ENCODE measurements around the gene NEK9. TPM values are rescaled to one million over a fixed set of nuclear protein-coding genes. Genes with fewer than 3 reads are reported as not detected.
"Not testable (repeated sequence)": the region's sequence is repeated elsewhere in the genome, so short reads cannot be mapped to it uniquely, and the experiment has no call there.

Gene NEK9
- 0.03 and 0.14 TPM in 2 replicates for total RNA-seq (2014; rRNA removed; shearing (Covaris generic))

DNA sequence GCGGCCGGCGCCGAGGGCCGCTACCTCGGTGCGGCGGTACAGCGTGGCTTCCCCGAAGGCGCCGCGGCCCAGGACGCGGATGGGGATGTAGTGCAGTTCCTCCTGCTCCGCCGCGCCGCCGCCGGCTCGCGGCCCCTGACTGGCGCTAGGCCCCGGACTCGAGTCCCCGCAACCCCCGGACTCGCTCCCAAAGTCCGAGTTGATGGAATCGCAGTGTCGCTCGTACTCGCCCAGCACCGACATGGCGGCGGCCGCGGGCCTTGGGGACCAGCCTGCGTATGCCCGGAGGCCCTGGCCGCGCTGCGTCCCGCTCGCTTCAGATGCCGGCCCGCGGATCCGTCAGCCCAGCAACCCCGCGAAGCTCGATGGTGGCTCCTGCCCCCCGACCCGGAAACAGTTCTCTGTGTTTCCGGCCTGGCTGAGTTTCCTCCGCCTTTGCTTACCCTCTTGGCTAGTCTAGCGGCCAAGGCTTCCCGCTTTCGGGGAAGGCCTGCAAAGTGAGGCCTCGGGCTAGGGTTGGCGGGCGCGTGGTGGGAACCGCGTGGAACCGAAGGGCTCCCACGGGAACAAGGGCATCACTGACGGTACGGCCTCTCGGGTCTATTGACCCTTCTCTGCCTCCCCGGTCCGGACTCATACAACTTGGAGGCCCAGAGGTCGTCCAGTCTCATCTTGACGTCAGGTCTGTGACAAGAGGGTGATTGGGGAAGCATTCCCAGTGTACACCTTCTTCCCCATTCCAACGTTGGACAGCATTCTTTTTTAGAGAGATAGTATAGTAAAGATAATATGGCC is at the start of gene NEK9:
Gene NEK9, minus strand, starts transcription at position 370 of the 795 bp plus-strand sequence. Its CDS starts 127 bp downstream, at position 243.
- no peak for DNase-seq (ENCODE audit: low spot score)

DNA sequence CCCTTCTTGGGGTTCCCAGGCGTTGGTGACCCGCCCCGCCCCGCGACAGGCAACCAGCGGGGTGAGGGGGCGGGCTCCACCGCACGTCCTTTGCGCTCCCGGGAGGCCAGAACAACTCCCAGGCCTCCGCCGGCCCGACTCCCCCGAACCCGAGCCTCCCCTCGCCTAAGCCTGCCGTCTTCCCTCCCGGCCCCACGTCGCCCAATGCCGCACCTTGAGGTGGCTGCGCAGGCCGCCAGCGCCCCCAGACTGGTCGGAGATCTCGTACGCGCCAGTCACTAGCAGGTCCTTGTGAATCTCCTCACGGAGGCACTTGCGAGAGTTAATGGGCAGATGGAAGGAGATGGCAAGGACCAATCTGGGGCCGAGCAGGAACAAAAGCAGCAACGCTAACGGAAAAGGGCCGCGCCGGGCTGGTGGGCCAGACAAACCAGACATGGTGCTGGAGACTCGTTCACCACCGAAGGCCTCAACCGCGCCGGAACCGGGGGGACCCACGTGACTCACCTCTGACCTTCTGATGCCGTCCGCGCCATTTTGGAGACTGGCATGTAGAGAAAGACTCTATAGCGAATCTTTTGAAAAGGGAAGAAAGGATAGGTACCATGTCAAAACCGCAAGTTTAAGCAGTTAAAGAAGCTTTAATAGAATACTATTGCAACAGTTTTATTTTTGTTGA is 49.4 kb upstream of the NEK9 start, which contains the start of gene TMED10:
Gene TMED10, minus strand, starts transcription at position 471 of the 679 bp plus-strand sequence. Its CDS starts 33 bp downstream, at position 438.
- DNase-seq (ENCODE audit: low spot score): no peak

DNA sequence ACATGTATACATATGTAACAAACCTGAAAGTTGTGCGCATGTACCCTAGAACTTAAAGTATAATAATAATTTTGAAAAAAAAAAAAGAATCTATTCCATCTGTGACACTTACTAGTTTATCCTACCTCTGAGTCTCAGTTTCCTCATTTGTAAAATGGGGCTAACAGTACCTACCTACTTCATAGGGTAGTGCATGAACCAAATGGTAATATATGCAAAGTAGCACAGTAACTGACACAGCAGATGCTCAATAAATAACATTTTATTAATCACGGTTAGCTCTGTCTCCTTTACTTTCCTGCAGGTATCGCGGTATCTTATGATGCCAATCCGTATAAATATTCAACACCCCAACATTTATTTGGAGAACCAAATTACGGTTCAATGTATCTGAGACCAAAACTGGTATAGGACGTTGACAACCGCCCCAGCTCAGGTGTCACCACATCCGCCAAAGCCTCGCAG is 48.9 kb upstream of the NEK9 start:
- peak; percentile 14 for DNase-seq (ENCODE audit: low spot score)

DNA sequence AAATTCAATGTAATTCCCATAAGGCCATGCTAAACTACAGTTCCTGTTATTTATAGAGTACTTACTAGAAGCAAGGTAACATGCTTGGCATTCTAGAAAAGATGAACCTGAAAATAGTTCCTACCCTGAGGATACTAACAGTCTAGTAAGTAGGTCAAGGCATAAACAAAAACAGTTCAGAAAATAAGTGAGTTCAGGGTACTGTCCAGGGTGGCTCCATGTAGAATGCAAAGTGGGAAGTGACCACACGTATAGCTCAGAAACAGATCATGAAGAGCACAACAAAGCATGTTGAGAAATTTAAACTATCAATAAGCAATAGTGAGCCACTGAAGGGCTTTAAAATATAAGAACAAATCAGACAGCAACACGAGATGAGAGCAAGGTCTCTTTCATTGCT is 47.2 kb upstream of the NEK9 start:
- no peak for DNase-seq (ENCODE audit: low spot score)

DNA sequence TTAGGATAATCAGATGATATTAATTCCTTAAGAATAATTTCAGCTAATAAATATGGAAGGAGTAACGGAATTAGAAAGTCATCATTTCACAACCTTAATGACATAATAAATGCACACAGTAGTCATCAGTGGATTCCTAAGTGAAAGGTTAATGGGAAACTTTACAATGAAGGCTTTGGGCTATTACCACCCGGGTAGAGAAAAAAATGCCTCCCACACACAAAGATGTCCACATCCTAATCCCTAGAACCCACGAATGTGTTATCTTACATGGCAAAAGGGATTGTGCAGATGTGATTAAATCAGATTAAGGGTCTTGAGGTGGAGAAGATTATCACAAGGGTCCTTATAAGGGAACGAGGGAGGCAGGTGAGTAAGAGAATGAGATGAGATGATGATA is 43.9 kb upstream of the NEK9 start:
- DNase-seq (ENCODE audit: low spot score): no peak

DNA sequence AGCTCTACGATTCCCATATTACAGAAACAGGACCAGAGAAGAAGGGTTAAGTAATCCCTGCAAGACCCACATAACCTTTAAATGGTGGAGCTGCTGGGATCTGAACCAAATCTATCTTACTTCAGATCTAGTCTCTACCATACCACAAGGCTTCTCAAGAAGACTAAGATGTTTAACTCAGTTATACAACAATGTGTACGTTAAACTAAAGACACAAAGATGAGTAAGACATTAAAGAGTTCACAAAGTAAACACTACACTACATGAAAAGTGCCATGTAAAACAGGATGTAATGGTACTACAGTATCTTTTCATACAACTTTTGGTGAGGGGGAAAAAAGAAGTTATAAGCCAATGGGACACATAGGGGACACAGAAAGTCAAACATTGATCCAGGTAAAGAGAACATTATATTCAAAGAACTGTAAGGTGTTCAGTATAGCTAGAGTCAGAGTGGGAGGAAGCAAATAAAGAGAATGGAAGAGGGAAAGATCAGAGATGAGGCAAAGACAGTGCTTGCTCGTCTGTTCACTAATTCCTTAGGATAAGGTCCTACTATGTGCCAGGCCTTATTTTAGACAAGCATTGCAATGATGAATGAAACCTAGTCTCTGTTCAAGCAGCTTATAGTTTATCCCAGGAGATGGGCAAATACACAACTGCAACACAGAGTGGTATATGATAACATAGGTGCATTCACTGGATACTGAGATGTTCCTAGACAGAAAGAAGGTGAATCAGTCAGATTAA is 41.9 kb upstream of the NEK9 start:
- DNase-seq (ENCODE audit: low spot score): no peak

DNA sequence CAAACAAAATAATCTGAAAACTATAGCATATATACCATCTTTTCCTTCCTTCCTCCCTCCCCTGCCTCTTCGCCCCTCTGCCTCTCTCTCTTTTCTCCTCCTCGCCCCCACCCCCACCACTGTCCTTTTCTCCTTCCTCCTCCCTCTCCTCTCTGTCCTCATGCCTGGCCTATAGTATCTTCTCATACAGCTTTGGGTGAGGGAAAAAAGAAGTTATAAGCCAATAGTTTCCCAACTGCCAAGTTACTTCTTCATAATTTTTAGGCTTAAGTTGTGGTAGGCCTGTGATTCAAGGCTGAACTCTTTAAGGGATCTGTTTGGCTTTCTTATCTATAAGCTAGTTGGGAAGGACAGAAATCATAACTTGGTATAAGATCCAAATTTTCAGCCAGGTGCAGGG is 40.5 kb upstream of the NEK9 start:
- DNase-seq (ENCODE audit: low spot score): no peak

DNA sequence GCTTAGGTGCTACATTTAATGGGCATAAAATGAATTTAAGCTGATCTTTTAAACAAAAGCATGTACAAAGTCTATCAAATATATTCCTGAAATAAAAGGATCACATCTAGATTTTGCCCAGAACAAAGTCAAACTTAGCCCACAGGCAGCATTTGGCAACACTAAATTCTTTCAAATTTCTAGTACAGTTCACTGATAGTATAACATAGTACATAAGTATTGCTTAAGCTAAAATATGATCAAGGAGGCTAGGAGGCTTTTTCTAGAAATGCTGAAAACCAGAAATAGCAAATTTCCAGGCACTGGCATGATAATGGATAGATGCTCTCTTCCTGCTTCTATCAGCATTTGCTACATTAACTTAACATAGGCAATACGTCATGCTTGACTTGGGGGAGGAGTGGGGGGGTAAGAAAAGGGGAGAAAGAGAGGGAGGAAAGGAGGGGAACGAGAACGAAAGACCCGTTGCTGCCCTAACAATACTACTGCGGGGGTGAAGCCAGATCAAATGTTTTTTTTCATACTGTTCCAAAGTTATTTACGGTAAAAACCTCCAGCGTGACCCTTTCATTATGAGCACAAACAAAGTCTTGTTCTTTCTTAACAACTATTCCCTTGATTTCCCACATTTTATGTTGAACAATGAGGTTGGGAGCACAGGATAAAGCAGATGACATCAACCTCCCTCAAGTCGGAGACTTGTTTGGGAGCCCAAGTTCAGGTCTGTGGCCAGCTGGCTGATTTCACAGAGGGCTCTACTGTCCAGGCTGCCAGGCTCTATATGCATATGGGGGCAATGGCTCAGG is 38.9 kb upstream of the NEK9 start:
- no peak for DNase-seq (ENCODE audit: low spot score)

DNA sequence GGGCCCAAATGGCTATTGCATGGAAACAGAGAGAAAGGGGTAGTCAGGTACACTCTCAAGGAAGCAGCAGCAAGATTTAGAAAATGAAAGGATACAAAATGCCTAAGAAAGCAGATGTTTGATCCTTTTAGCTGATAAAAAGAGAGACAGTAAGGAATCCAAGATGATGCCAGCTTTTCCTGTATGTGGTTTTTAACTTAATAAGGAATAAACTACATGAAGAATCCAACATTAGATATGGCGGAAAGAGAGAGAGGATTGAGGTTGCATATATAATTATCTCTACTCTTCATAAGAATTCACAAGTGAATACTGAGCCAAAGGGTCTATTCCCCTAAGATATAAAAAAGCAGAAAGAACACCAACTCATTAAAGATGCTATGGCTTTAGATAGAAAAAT is 38.0 kb upstream of the NEK9 start:
- DNase-seq (ENCODE audit: low spot score): no peak

DNA sequence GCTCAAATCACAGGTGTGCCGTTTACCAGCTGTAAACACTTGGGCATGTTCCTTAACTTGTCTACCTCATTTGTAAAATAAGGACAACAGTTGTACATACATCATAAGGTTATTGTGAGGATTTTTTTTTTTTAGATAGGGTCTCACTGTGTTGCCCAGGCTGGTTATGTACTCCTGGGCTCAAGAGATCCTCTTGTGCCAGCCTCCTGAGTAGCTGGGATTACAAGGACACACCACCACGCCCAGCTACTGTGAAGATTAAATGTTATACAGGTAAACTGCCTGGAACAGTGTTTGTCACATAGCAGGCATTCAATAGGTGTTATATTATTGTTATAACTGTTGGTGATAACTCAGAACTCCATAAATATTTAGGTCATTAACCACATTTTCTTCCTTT is 36.8 kb upstream of the NEK9 start:
- no peak for DNase-seq (ENCODE audit: low spot score)

DNA sequence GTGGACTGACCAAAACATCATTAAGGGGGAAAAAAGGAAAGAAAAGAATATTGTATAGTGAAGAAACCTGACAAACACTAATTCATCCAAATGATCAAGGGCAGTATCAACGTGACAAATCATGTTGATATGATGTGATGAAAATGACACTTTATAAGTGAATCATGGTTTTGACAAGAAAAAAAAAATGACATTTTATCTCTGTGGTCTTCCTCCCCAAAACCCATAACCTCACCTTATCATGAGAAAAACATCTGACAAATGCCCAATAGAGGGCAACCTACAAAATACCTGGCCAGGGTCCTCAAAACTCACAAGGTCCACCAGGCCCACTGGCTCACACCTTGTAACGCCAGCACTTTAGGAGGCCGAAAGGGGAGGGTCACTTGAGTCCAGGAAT is 35.8 kb upstream of the NEK9 start:
- no peak for DNase-seq (ENCODE audit: low spot score)

DNA sequence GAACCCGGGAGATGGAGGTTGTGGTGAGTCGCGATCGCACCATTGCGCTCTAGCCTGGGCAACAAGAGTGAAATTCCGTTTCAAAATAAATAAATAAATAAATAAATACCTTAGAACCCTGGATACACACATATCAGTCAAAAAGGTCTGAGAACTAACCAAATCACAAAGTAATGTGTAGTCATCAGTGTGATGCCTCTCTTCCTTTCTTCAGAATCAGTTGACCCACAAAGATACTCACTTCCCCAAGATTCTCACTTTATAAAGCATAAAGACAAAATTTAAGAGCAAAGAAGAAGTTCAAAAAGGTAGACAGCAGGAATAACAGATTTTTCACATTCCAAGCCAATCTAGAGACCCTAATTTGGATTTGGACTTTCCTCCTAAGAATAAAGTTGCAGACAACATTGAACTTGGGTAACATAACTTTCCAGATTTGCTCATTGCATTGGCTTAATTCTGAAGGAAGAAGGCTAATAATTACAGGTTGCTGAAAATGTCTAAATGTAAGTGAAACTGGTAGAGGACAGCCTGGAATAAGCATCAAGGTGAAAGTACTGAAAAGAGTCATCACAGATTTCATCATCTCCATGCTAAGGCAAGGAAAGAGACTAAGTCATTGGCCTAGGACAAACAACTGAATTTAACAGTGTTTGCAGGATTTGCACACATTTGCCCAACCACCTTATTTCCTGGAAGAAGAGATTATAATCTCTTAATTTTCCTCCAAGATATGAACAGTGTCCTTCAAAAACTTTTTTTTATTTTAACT is 32.2 kb upstream of the NEK9 start:
- no peak for DNase-seq (ENCODE audit: low spot score)

DNA sequence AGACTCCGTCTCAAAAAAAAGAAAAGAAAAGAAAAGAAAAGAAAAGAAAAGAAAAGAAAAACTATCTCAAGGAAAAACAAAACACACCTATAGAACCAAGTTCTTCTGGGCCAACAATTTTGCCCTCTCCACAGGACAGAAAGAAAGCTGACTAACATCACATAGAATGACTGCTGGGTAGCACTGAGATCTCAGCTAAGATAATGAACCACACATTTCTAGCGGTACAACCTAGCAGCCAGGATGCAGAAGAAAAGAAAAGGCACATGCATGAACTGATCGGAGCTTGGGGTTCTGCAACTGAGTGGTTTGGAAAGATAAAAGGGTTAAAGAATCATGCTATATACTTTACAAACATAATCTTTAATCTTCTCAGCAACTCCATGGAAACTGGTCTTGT is 30.1 kb upstream of the NEK9 start:
- DNase-seq (ENCODE audit: low spot score): no peak

DNA sequence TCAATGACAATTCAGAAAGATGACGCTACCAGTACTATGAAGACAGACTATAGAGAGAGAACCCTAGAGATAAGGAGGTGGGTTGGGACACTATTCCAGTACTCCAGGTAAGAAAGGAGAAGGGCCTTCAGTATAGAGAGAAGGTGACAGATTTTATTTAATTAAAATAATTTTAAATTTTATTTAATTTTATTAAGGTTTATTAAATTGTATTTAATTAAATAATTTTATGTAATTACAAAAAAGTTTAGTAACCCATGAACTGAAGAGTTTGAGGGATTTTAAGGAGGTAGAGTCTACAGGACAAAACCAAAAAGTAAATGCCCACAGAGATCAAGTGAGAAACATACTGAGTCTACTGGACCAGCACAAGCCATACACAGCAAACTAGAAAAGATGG is 29.3 kb upstream of the NEK9 start:
- no peak for DNase-seq (ENCODE audit: low spot score)

DNA sequence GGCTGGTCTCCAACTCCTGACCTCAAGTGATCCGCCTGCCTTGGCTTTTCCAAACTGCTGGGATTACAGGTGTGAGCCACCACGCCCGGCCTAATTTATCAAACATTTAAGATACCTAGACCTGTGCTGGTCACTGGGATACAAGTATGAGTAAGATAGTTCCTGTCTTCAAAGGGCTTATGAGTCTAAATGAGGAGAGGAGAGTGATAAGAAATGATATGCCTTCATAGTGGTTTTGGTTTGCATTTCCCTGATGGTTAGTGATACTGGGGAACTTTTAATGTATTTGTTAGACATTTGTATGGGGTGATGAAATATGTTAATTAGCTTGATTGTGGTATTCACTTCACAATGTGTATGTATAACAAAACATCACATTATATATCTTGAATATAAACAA is 28.3 kb upstream of the NEK9 start:
- no peak for DNase-seq (ENCODE audit: low spot score)

DNA sequence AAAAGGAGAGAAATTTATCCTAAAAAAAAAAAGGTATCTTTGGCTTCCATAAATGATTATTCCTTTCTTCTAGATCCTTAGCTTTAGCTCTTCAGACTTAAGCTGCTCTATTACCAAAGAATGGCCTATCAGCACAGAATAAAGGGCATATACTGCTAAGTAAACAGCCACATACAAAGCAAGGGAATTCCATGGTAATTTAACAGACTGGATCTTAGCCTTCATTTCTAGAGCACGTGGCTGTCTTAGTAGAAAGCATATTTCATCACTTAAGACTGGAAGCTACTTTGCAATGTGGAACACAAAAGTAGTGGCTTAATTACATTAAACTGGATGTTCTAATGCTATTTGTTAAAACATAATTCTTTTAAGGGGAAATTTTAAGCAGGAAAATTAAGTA is 26.4 kb upstream of the NEK9 start:
- DNase-seq (ENCODE audit: low spot score): no peak

DNA sequence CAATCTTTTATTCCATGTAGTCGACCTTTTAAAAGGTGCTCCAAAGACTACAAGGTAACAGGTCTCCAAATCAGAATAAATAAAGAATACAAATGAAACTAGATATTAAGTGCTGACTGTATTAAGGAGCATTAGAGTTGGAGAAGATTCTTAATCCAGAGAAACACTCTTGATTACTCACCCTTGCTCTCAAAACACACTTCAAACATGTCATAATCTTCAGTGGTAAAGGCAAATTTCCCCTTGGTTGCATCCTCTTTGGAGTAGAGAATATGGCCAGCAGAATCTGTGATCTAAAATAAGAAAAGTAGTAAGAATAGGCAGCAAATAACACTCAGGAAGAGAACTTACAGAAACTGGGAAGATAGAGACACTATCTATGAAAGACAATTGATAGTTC is 25.0 kb upstream of the NEK9 start:
- no peak for DNase-seq (ENCODE audit: low spot score)

DNA sequence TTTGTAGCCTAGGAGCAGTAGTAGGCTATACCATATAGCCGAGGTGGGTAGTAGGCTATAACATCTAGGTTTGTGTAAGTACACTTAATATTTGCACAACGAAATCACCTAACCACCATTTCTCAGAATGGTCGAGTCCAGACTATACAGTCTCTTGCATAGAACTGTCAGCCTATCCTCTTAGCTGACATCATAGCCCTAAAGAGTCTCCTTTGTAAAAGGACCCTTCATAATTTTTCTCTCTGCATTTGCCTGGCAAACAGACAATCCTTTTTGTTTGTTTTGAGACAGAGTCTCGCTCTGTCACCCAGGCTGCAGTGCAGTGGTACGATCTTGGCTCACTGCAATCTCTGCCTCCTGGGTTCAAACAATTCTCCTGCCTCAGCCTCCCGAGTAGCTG is 23.8 kb upstream of the NEK9 start:
- not testable (repeated sequence) for DNase-seq (ENCODE audit: low spot score)

DNA sequence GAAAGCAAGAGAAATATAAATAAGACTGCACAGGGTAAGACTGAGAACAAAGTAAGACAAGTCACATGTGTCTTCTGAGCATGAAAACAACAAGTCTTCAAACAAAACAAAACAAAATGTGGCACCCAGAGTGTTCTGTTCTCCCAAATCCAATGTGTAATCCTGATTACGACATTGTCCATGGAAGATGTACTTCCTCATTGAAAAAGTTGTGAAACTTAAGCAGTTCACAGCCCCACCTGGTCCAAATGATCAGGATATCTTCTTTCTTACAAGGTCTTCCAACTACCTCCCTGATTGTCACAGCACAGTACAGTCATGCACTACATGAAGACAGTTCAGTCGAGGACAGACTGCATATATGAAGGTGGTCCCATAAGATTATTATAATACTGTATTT is 23.3 kb upstream of the NEK9 start:
- no peak for DNase-seq (ENCODE audit: low spot score)

DNA sequence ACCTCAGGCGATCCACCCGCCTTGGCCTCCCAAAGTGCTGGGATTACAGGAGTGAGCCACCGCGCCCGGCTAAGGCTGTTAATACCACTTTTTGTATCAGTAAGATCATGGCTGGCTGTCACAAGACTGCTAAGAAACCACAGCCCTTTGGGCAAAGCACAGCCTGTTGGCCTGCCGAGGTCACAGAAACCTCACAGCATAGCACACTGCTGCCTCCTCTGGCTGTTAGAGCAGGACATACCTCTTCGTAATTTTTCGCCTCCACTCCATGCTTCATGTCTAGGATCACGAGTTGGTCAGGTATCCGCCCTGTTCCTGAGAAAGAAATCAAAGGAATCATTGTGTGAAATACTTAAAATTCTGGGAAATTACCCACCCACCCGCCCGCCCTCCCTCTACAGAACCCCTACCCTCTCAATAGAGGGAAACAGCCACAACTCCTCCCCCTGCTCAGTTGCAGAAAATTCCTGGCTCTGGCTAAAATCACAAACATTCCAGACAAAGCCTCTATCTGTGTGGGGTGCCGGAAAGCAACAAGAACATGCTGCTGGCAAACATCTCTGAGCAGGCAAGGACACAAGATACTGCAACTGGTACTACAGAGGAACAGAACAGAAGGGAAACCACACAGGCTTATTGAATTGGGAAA is 20.7 kb upstream of the NEK9 start:
- peak; percentile 18 for DNase-seq (ENCODE audit: low spot score)
